ENCODE results near the gene TSGA10.

The TSGA10 gene

GRCh38 chr2:99154643-99155536 is at the start of gene TSGA10, which contains the start of gene LIPT1 (continued):
- peak; percentile 97 for TF ChIP-seq ZEB2 (tag by site-specific recombination; IDR thresholded peaks at IDR 0.05)
- TF ChIP-seq ZSCAN16 (tag by site-specific recombination; IDR thresholded peaks at IDR 0.05), result 0 out of 2 replicates have a peak, but pooled peaks have one; percentile 18
- TF ChIP-seq KLF16 (tag by site-specific recombination; IDR thresholded peaks at IDR 0.05), result peak; percentile 53; the same call in 1 of the 2 replicates
- 0 out of 2 replicates have a peak, but pooled peaks have one; percentile 6 for TF ChIP-seq HOXC10 (CRISPR knock-in tag; IDR thresholded peaks at IDR 0.05)
- TF ChIP-seq ZNF37A (tag by site-specific recombination; IDR thresholded peaks at IDR 0.05), result no peak
- TF ChIP-seq ZNF629 (tag by site-specific recombination; IDR thresholded peaks at IDR 0.05), result peak; percentile 97
- TF ChIP-seq ZBTB11 (tag by site-specific recombination; conservative IDR thresholded peaks at IDR 0.05; ENCODE audit: low read depth), result peak; percentile 96
- TF ChIP-seq ZNF792 (tag by site-specific recombination; IDR thresholded peaks at IDR 0.05), result 0 out of 2 replicates have a peak, but pooled peaks have one; percentile 68
- TF ChIP-seq ZBTB6 (tag by site-specific recombination; IDR thresholded peaks at IDR 0.05), result no peak
- no peak for TF ChIP-seq ZNF660 (tag by site-specific recombination; IDR thresholded peaks at IDR 0.05)
- TF ChIP-seq ZNF133 (tag by site-specific recombination; IDR thresholded peaks at IDR 0.05), result no peak
- TF ChIP-seq OVOL3 (tag by site-specific recombination; IDR thresholded peaks at IDR 0.05), result peak; percentile 41; the same call in 1 of the 2 replicates
- peak; percentile 90 for TF ChIP-seq SCRT1 (tag by site-specific recombination; IDR thresholded peaks at IDR 0.05; ENCODE audit: borderline replicate concordance)
- peak; percentile 66; the same call in 1 of the 2 replicates for TF ChIP-seq SP7 (tag by site-specific recombination; IDR thresholded peaks at IDR 0.05)
- TF ChIP-seq ZNF600 (tag by site-specific recombination; IDR thresholded peaks at IDR 0.05), result peak; percentile 89
- TF ChIP-seq ZNF24 (tag by site-specific recombination; IDR thresholded peaks at IDR 0.05), result peak; percentile 57
- TF ChIP-seq ZNF426 (tag by site-specific recombination; IDR thresholded peaks at IDR 0.05), result no peak
- no peak for TF ChIP-seq ZNF26 (tag by site-specific recombination; IDR thresholded peaks at IDR 0.05)
- TF ChIP-seq ZNF561 (tag by site-specific recombination; IDR thresholded peaks at IDR 0.05; ENCODE audit: borderline replicate concordance), result peak; percentile 86
- TF ChIP-seq, protein P1, sequence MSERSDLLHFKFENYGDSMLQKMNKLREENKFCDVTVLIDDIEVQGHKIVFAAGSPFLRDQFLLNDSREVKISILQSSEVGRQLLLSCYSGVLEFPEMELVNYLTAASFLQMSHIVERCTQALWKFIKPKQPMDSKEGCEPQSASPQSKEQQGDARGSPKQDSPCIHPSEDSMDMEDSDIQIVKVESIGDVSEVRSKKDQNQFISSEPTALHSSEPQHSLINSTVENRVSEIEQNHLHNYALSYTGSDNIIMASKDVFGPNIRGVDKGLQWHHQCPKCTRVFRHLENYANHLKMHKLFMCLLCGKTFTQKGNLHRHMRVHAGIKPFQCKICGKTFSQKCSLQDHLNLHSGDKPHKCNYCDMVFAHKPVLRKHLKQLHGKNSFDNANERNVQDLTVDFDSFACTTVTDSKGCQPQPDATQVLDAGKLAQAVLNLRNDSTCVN (tag by site-specific recombination; optimal IDR thresholded peaks at IDR 0.05), result peak; percentile 93
- TF ChIP-seq SCRT2 (tag by site-specific recombination; IDR thresholded peaks at IDR 0.05), result peak; percentile 97
- TF ChIP-seq ZBTB8A (tag by site-specific recombination; IDR thresholded peaks at IDR 0.05), result peak; percentile 68
- TF ChIP-seq ZNF335 (tag by site-specific recombination; conservative IDR thresholded peaks at IDR 0.05), result peak; percentile 91
- TF ChIP-seq ZNF501 (tag by site-specific recombination; IDR thresholded peaks at IDR 0.05), result peak; percentile 90
- TF ChIP-seq GLIS1 (tag by site-specific recombination; IDR thresholded peaks at IDR 0.05), result peak; percentile 90
- peak; percentile 73 for TF ChIP-seq ZNF2 (tag by site-specific recombination; IDR thresholded peaks at IDR 0.05)
- peak; percentile 57; the same call in 1 of the 2 replicates for TF ChIP-seq ZBTB10 (tag by site-specific recombination; IDR thresholded peaks at IDR 0.05)
- TF ChIP-seq ZNF449 (tag by site-specific recombination; IDR thresholded peaks at IDR 0.05), result 0 out of 2 replicates have a peak, but pooled peaks have one; percentile 12
